GM12878 (cell line): ENCODE measurements around the gene PAX6. TPM values are rescaled to one million over a fixed set of nuclear protein-coding genes. Genes with fewer than 3 reads are reported as not detected.

ENCODE experiments used
- ATAC-seq: fragments of 200-7000 bp; cut with Tn5 transposase; 3 replicates; pipeline ENCODE4 v1.9.1; 2020; ENCODE audit warnings: mild to moderate bottlenecking, moderate library complexity
- BruUV-seq: library from RNA; stranded (reverse); fragments of 400-500 nt; replicated peaks from 2 replicates; lab custom pipeline; 2021; lab: Mats Ljungman, UMichigan
- CTCF ChIA-PET: fragments of 300-600 bp; sonication (Branson Sonifier 250); formaldehyde crosslinking; extraction: SDS; loops from one replicate; lab custom pipeline; 2021; ENCODE audit warnings: inconsistent platforms; lab: Yijun Ruan, JAX
- POLR2A ChIA-PET: fragments of 350-600 bp; formaldehyde crosslinking; extraction: SDS; loops from one replicate; lab custom pipeline; 2021; ENCODE audit warnings: inconsistent platforms; lab: Charles Lee
- RAD21 ChIA-PET: fragments of 300-600 bp; sonication (Branson Sonifier 250); formaldehyde crosslinking; loops from one replicate; lab custom pipeline; 2023; ENCODE audit warnings: antibody characterized with exemption; ENCODE audit not compliant: unreplicated experiment; lab: Charles Lee
- SMC1A ChIA-PET: fragments of 300-600 bp; sonication (Branson Sonifier 250); formaldehyde crosslinking; loops from one replicate; lab custom pipeline; 2023; ENCODE audit not compliant: unreplicated experiment, uncharacterized antibody; lab: Charles Lee
- DNase-seq: peaks from one replicate; pipeline ENCODE4 v3.0.0-alpha.2; 2011; ENCODE audit warnings: low read depth, low spot score
- FAIRE-seq: peaks from 3 replicates; lab custom pipeline; 2011; peaks lifted over from hg19 to GRCh38; lab: Jason Lieb, UNC
- H2AFZ ChIP-seq: 2 replicates; pipeline ENCODE4 v1.6.0; 2011; ENCODE audit warnings: low read depth, low read length, control low read depth; ENCODE audit not compliant: control insufficient read depth
- H3K27ac ChIP-seq: 2 replicates; pipeline ENCODE4 v1.5.1; 2011; ENCODE audit warnings: control low read depth; ENCODE audit not compliant: control insufficient read depth, insufficient read depth
- H3K27me3 ChIP-seq, 2 experiments: replicated peaks in 1 of 2; 2 replicates each; pipeline versions ENCODE4 v1.6.0 to v1.6.1; 2011; ENCODE audit warnings: low read length in 1 of 2; ENCODE audit not compliant: control insufficient read depth in 2 of 2, insufficient read depth in 2 of 2
- H3K36me3 ChIP-seq, 2 experiments: 2 replicates each; pipeline ENCODE4 v1.5.1; 2011; ENCODE audit warnings: low read length in 1 of 2; ENCODE audit not compliant: control insufficient read depth in 2 of 2, insufficient read depth in 2 of 2
- H3K4me1 ChIP-seq: 2 replicates; pipeline ENCODE4 v1.6.1; 2011; ENCODE audit warnings: mild to moderate bottlenecking, low read length, moderate library complexity, mixed read lengths; ENCODE audit not compliant: control insufficient read depth, insufficient read depth
- H3K4me2 ChIP-seq: 2 replicates; pipeline ENCODE4 v1.6.0; 2011; ENCODE audit warnings: control low read depth; ENCODE audit not compliant: control insufficient read depth, insufficient read depth
- H3K4me3 ChIP-seq: fragments of 200-600 bp; sonication (generic); 2 replicates; pipeline ENCODE4 v1.5.1; 2016
- H3K79me2 ChIP-seq: 2 replicates; pipeline ENCODE4 v1.6.0; 2011; ENCODE audit warnings: low read length; ENCODE audit not compliant: control insufficient read depth, insufficient read depth
- H3K9ac ChIP-seq: 2 replicates; pipeline ENCODE4 v1.8.0; 2011; ENCODE audit warnings: low read length, control low read depth, mixed read lengths; ENCODE audit not compliant: control insufficient read depth, insufficient read depth
- H3K9me3 ChIP-seq: replicated peaks from 3 replicates; pipeline ENCODE4 v1.5.1; 2011; ENCODE audit warnings: mild to moderate bottlenecking, low read length; ENCODE audit not compliant: control insufficient read depth, insufficient read depth
- H4K20me1 ChIP-seq: 2 replicates; pipeline ENCODE4 v1.6.0; 2011; ENCODE audit not compliant: control insufficient read depth, insufficient read depth
- BACH1 ChIP-seq: fragments of 450-650 bp; IDR thresholded peaks from 2 replicates; pipeline ENCODE4 v1.6.1; 2017; ENCODE audit warnings: mild to moderate bottlenecking, borderline replicate concordance
- CBX5 ChIP-seq: sonication (generic); IDR thresholded peaks from 2 replicates; pipeline ENCODE4 v1.6.1; 2016; ENCODE audit warnings: low read depth, moderate library complexity, mild to moderate bottlenecking, inconsistent platforms
- CHD4 ChIP-seq: fragments of 200-600 bp; sonication (generic); IDR thresholded peaks from 2 replicates; pipeline ENCODE4 v1.6.1; 2016; ENCODE audit warnings: mild to moderate bottlenecking
- MYC ChIP-seq: IDR thresholded peaks from 2 replicates; pipeline ENCODE4 v1.6.1; 2011; ENCODE audit warnings: mild to moderate bottlenecking, low read length, moderate library complexity, inconsistent platforms; ENCODE audit not compliant: insufficient read depth, insufficient replicate concordance, insufficient read length, severe bottlenecking
- POLR2AphosphoS5 ChIP-seq: IDR thresholded peaks from 2 replicates; pipeline ENCODE4 v1.6.1; 2011; ENCODE audit warnings: mild to moderate bottlenecking, low read length, inconsistent platforms
- RB1 ChIP-seq: fragments of 450-650 bp; formaldehyde crosslinking; IDR thresholded peaks from 2 replicates; pipeline ENCODE4 v1.6.1; 2017; ENCODE audit warnings: mild to moderate bottlenecking, borderline replicate concordance
- SIX5 ChIP-seq: IDR thresholded peaks from 2 replicates; pipeline ENCODE4 v1.6.1; 2011; ENCODE audit warnings: mild to moderate bottlenecking, low read depth, low read length, moderate library complexity; ENCODE audit not compliant: severe bottlenecking
- SMAD1 ChIP-seq: fragments of 450-650 bp; IDR thresholded peaks from 2 replicates; pipeline ENCODE4 v1.6.1; 2018; ENCODE audit warnings: mild to moderate bottlenecking, low read depth; ENCODE audit not compliant: partially characterized antibody
- STAT3 ChIP-seq: IDR thresholded peaks from 2 replicates; pipeline ENCODE4 v1.6.1; 2011; ENCODE audit warnings: low read depth, low read length, improper control_type of control experiment
- TAF1 ChIP-seq: IDR thresholded peaks from 2 replicates; pipeline ENCODE4 v1.6.1; 2011; ENCODE audit warnings: mild to moderate bottlenecking, low read depth, low read length, borderline replicate concordance
- TARDBP ChIP-seq: IDR thresholded peaks from 2 replicates; pipeline ENCODE4 v1.6.1; 2016; ENCODE audit warnings: borderline replicate concordance
- YBX1 ChIP-seq: fragments of 450-650 bp; IDR thresholded peaks from 2 replicates; pipeline ENCODE4 v1.6.1; 2016; ENCODE audit warnings: antibody characterized with exemption
- ZNF24 ChIP-seq: fragments of 450-650 bp; IDR thresholded peaks from 2 replicates; pipeline ENCODE4 v1.6.1; 2017; ENCODE audit warnings: antibody characterized with exemption, mild to moderate bottlenecking
- ZZZ3 ChIP-seq: IDR thresholded peaks from 2 replicates; pipeline ENCODE4 v1.6.1; 2011; ENCODE audit warnings: low read depth; ENCODE audit not compliant: control insufficient read depth, insufficient read length
- WGBS: methylation state at CpG from one replicate; pipeline ENCODE4 v1.1.6; 2016; ENCODE audit warnings: low lambda C conversion rate; ENCODE audit not compliant: insufficient replicate concordance, insufficient coverage; ENCODE audit errors: missing lambda C conversion rate; 5-methylcytosine and 5-hydroxymethylcytosine counted together
- in situ Hi-C: fragments of 300-500 bp; cut with MboI; formaldehyde crosslinking; loops from 9 replicates; pipeline ENCODE4 v1.14.3; 2018; ENCODE audit warnings: mixed read lengths
- intact Hi-C: fragments of 100-400 bp; cut with micrococcal nuclease; formaldehyde crosslinking; loops from one replicate; pipeline ENCODE4 v1.14.2; 2022; ENCODE audit not compliant: unreplicated experiment
- polyA plus RNA-seq, 11 experiments: library from polyadenylated mRNA; depleted of rRNA in 4 of 11; unstranded in 6 of 11; stranded (reverse) in 5 of 11; fragments of >200 nt; fragmentation: Nextera tagmentation in 4 of 11; fragmentation: Illumina TruSeq in 1 of 11; extraction: Ambion mirVana in 4 of 11; extraction: Trizol in 1 of 11; gene quantifications; 1 replicate in 1 of 11; 2 replicates in 10 of 11; pipeline versions ENCODE4 v1.2.1 to v1.2.3, GENCODE V29; 2011 to 2016; ENCODE audit warnings: inconsistent platforms in 2 of 11, missing spikeins in 2 of 11, low read depth in 1 of 11
- total RNA-seq, 4 experiments: library from RNA; depleted of rRNA in 3 of 4; stranded (reverse); fragments of >200 nt in 3 of 4; fragmentation: Illumina TruSeq in 1 of 4; extraction: Trizol in 1 of 4; gene quantifications; 2 replicates each; pipeline versions ENCODE4 v1.2.1 to v1.2.3, GENCODE V29; 2013 to 2021
- TF ChIP-seq, protein P1 (sequence below): fragments of 450-650 bp; IDR thresholded peaks from 2 replicates; pipeline ENCODE4 v1.6.1; 2017; ENCODE audit warnings: low read depth, mild to moderate bottlenecking, moderate library complexity

The PAX6 gene
- total and polyA plus RNA-seq, 10 of the 15 experiments (the other 5 are each of a cell fraction or from before 2014, with no cell fraction given) = 0.06 to 0.26 (median 0.10) TPM; not detected in 3

DNA sequence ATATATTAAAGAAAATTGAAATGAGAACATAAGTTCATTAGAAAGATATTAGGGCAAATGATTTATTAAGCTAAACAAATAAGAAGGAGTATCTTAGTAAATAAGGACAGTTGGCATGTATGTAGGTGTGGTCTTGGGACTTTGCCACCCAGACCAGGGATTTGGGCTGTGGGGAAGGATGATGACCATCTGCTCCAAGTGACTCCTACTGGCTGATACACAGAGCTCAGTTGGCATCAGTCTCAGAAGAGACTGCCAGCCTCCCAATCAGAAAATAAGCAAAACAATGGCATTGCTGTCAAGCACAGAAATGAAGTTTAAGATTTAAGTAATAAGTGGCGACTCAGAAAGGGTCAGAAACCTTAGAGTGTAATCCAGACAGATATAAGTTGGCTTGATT, 49.5 kb downstream of the PAX6 start:
- Histone ChIP-seq H3K4me2 (no peak overlapping the region), H3K9ac (no peak overlapping the region), H3K79me2 (no peaks in the 10 kb centered on the region), H2AFZ (no peak overlapping the region), H4K20me1 (no peaks in the 10 kb centered on the region), H3K4me1 (no peaks in the 10 kb centered on the region), H3K9me3 (no peaks in the 10 kb centered on the region), H3K27me3 (no peaks in the 10 kb centered on the region), H3K4me3 (no peak overlapping the region), H3K36me3 (no peaks in the 10 kb centered on the region), H3K27ac (no peak overlapping the region)
- in situ Hi-C loops (no loop called here), intact Hi-C loops (no loop called here)
- ATAC-seq (no peak), DNase-seq (no peak), FAIRE-seq (no peak)
- no TSS peak for BruUV-seq
- no peak for TF ChIP-seq RB1
- no peak for TF ChIP-seq TAF1
- no peak for TF ChIP-seq SMAD1
- no peak for TF ChIP-seq SIX5
- TF ChIP-seq ZZZ3 = no peak
- no peak for TF ChIP-seq MYC
- no peak for TF ChIP-seq ZNF24
- TF ChIP-seq, protein P1, sequence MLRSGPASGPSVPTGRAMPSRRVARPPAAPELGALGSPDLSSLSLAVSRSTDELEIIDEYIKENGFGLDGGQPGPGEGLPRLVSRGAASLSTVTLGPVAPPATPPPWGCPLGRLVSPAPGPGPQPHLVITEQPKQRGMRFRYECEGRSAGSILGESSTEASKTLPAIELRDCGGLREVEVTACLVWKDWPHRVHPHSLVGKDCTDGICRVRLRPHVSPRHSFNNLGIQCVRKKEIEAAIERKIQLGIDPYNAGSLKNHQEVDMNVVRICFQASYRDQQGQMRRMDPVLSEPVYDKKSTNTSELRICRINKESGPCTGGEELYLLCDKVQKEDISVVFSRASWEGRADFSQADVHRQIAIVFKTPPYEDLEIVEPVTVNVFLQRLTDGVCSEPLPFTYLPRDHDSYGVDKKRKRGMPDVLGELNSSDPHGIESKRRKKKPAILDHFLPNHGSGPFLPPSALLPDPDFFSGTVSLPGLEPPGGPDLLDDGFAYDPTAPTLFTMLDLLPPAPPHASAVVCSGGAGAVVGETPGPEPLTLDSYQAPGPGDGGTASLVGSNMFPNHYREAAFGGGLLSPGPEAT = no peak
- TF ChIP-seq YBX1 = no peak
- no peak for TF ChIP-seq POLR2AphosphoS5
- no peak for TF ChIP-seq BACH1
- TF ChIP-seq STAT3 = no peak
- no peak for TF ChIP-seq CBX5
- TF ChIP-seq TARDBP = no peak
- no peak for TF ChIP-seq CHD4
- SMC1A ChIA-PET = interaction anchor here (1.3 kb wide), 1 partner anchor 14 kb away, joined by 3 read pairs; no protein-coding TSS in a partner anchor
- POLR2A ChIA-PET = no interaction called here
- RAD21 ChIA-PET = no interaction called here
- WGBS = 100% methylated on average over 1 of the region's 1 CpG
- CTCF ChIA-PET = interaction anchor here (0.7 to 1.3 kb wide), 2 partner anchors 22 to 121 kb away, joined by 3 to 4 read pairs; no protein-coding TSS in a partner anchor
